Fibroblast of peridontal ligament (primary cell): ENCODE results near the gene ATP2A3.

Source experiments
- DNase-seq: peaks from one replicate; pipeline ENCODE4 v3.0.0-alpha.2; 2010; ENCODE audit errors: extremely low read depth

Gene ATP2A3

GRCh38 chr17:3928406-3928805 lies 35.8 kb downstream of the ATP2A3 start:
- no peak for DNase-seq

GRCh38 chr17:3927628-3928340 lies 36.5 kb downstream of the ATP2A3 start:
- no peak for DNase-seq

- DNase-seq, result no peak
These were observed 37.2 kb downstream of the ATP2A3 start for GRCh38 chr17:3926860-3927627.

GRCh38 chr17:3925684-3926485 lies 38.4 kb downstream of the ATP2A3 start:
- DNase-seq, result no peak

- no peak for DNase-seq
These were observed 39.5 kb downstream of the ATP2A3 start for GRCh38 chr17:3924512-3925350.

- DNase-seq, result no peak
These were observed 40.6 kb downstream of the ATP2A3 start for GRCh38 chr17:3923466-3924190.

- DNase-seq, result no peak
These were observed 41.5 kb downstream of the ATP2A3 start for GRCh38 chr17:3922765-3923164.

GRCh38 chr17:3921502-3922319 lies 42.5 kb downstream of the ATP2A3 start:
- no peak for DNase-seq

GRCh38 chr17:3921006-3921405 lies 43.2 kb downstream of the ATP2A3 start:
- DNase-seq, result no peak

GRCh38 chr17:3919123-3919624 lies 45.1 kb downstream of the ATP2A3 start:
- DNase-seq, result no peak

- DNase-seq, result no peak
These were observed 45.7 kb downstream of the ATP2A3 start for GRCh38 chr17:3918372-3919122.

GRCh38 chr17:3917391-3917931 lies 46.8 kb downstream of the ATP2A3 start:
- DNase-seq, result no peak

- no peak for DNase-seq
These were observed 47.4 kb downstream of the ATP2A3 start for GRCh38 chr17:3916825-3917224.

- no peak for DNase-seq
These were observed 48.1 kb downstream of the ATP2A3 start, which contains the start of gene P2RX1 for GRCh38 chr17:3915995-3916696. Gene P2RX1 (minus strand): TSS chr17:3916465. CDS start chr17:3916225, 240 bp downstream.

- DNase-seq, result no peak
These were observed 48.6 kb downstream of the ATP2A3 start for GRCh38 chr17:3915581-3915994.

GRCh38 chr17:3914312-3914670 lies 49.9 kb downstream of the ATP2A3 start:
- DNase-seq, result no peak

- peak; percentile 68 for DNase-seq
These were observed 50.5 kb downstream of the ATP2A3 start for GRCh38 chr17:3913531-3914311.
